DLD1 (cell line): ENCODE results near the gene RNF34.

Experiments
- in situ Hi-C: cut with HindIII; loops from 2 replicates; pipeline ENCODE4 v1.10.0; 2017; ENCODE audit warnings: low sequenced_read_pairs

The RNF34 gene

GRCh38 chr12:121388421-121388981, 11.4 kb upstream of the RNF34 start:
- in situ Hi-C loops: no loop called here

DNA sequence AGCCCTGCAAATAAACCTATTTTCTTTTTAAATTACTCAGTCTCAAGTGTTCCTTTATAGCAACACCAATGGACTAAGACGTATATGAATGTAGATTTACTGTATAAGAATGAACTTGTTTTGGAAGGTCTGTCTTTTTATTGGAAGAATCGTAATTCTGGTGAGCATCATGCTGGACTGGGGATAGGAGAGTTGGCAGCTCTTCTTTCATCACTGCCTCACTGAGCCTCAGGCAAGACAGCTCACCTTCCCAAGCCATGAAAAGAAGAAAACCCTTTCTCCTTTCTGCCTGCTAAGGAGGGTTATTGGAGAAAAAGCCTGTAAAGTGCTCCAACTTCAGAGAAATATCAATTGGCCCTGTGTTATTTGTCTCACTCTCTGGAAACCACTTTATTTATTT, 9.1 kb upstream of the RNF34 start:
- in situ Hi-C loops: no loop called here

DNA sequence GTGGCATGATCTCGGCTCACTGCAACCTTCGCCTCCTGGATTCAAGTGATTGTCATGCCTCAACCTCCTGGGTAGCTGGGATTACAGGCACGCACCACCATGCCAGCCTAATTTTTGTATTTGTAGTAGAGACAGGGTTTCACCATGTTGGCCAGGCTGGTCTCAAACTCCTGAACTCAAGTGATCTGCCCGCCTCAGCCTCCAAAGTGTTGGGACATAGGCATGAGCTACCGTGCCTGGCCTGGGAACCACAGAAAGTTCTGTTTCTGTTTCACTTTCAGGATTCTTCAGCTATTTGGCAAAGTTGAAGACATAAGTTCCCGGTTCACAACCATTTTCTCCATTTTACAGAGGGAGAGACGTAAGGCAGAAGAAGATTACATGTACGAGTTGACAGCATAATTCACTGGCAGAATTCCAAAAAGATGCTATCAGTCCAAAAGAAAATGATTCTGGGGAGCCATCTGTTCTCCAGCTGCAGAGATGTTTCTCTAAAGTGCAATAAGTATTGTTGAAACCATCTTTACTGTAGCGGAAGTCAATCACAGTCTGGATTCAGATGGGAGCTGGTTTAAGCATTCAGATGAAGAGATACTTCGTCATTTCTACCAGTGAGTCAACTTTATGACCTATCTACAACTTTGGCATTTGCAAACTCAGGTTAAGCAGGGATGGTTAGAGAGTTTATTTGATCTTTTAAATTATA, 8.1 kb upstream of the RNF34 start:
- in situ Hi-C loops: no loop called here

- in situ Hi-C loops: no loop called here
Measured at GRCh38 chr12:121392325-121392716, 7.6 kb upstream of the RNF34 start.

DNA sequence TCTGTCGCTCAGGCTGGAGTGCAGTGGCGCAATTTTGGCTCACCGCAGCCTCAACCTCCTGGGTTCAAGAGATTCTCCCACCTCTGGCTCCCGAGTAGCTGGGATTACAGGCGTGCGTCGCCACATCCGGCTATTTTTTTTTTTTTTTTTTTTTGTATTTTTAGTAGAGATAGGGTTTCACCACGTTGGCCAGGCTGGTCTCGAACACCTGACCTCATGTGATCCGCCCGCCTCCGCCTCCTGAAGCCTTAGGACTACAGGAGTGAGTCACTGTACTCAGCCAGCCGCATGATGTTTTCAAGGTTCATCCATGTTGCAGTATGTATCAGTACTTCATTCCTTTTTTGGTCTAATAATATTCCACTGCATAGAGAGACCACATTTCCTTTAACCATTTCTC, 2.4 kb upstream of the RNF34 start:
- in situ Hi-C loops: no loop called here

GRCh38 chr12:121398355-121398754, 1.6 kb upstream of the RNF34 start:
- in situ Hi-C loops: no loop called here

GRCh38 chr12:121400332-121401139, 618 bp downstream of the RNF34 start:
- in situ Hi-C loops: loop anchor here (5.0 kb wide), 1 partner anchor 37 kb away; no protein-coding TSS in a partner anchor

- in situ Hi-C loops: loop anchor here (5.0 kb wide), 1 partner anchor 34 kb away; no protein-coding TSS in a partner anchor
Measured at GRCh38 chr12:121403721-121404120, 3.8 kb downstream of the RNF34 start.

GRCh38 chr12:121404734-121405133, 4.8 kb downstream of the RNF34 start:
- in situ Hi-C loops: loop anchor here (5.0 kb wide), 1 partner anchor 33 kb away; no protein-coding TSS in a partner anchor

DNA sequence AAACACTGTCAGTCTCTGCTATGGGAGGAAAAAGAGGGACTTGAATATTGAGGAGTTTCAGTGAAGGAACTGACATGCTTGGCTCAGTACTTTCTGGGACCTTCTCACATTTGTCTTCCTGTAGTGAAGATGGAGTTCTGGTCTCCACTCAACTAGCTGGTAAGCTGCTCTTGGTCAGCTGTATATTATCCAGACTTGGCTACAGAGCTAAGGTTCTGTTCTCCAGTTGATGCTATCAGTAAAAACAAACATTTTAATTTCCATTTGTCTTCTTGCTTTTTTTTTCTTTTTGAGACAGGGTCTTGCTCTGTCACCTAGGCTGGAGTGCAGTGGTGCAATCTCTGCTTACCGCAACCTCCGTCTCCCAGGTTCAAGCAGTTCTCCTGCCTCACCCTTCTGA, 5.3 kb downstream of the RNF34 start:
- in situ Hi-C loops: no loop called here

DNA sequence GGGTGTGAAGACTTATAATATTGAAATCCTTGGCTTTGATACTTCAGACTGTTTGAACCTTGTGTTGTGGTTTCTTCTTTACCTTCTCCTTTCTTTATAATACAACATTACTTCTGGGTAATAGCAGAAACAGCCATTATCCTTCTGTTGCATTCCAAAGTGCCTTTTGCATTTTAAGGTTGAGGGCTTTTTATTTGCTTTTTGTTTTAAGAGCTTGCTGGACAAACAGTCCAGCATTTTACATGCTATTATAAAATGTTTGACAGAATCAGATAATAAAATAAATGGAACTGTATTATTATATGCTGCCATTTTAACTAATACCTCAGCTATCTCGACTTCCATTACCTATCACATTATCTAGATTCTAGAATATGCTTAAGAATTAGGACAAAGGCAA, 14.0 kb downstream of the RNF34 start:
- in situ Hi-C loops: no loop called here

- in situ Hi-C loops: no loop called here
Measured at GRCh38 chr12:121417847-121418246, 17.9 kb downstream of the RNF34 start.

DNA sequence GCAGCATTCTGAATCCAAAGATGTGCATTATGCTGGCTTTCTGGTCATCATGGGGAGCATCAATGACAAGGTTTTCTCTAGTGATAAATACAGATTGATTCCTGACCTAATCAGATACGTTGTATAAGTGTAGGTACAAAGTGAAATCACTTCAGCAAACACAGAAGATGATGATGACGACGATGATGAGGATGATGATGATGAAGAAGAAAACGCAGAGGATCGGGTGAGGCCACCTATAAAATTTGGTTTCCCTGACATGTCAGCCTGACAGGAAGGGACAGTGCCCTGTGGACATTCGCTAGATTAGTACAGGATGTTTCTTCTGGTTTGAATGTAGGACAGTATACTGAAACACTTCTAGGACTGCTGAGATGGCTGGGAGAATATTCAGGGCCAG, 20.2 kb downstream of the RNF34 start:
- in situ Hi-C loops: no loop called here

- in situ Hi-C loops: no loop called here
Measured at GRCh38 chr12:121423253-121423652, 23.3 kb downstream of the RNF34 start.

GRCh38 chr12:121423682-121424623, 24.0 kb downstream of the RNF34 start:
- in situ Hi-C loops: no loop called here

- in situ Hi-C loops: no loop called here
Measured at GRCh38 chr12:121424624-121424975, 24.7 kb downstream of the RNF34 start.

DNA sequence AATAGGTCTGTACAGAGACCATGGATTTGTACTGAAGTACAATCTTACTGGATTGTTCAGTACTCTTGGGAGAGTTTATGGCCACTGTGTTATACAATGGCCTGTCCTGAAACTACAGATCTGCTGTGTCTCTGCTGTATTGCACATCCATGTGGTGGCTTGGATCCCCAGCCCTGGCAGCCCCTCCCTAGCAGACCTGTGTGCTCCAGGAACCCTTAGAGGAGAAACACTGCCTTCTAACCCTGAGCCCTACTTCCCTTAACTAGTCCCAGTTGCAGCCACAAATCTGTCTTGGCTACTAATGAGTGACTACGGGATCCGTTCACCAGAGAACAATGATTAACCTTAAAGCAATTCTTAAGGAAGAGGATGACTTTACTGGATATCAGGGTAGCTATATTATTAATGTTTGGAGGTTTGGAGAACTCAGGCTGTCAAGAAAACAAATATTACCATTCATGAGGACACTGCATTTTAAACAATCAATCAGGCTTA, 27.7 kb downstream of the RNF34 start:
- in situ Hi-C loops: no loop called here

GRCh38 chr12:121428883-121429282, 29.0 kb downstream of the RNF34 start:
- in situ Hi-C loops: no loop called here

DNA sequence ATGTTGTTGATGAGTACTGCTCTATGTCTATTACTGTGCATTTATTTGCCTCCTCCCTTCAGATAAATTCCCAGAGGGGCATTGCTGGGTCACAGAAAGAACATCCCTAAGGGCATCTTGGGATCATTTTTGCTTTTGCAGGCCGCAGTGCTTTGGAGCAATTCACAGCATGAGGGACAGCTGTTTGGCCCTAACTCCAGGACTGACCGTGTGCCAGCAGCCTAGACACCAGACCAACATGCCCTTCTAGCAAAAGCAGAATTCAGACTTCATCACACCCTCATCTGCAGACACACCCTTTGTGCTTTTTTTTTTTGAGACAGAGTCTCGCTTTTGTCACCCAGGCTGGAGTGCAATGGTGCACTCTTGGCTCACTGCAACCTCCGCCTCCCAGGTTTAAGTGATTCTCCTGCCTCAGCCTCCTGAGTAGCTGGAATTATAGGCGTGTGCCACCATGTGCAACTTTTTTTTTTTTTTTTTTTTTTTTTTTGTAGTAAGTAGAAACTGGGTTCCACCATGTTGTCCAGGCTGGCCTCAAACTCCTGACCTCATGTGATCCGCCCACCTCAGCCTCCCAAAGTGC, 31.0 kb downstream of the RNF34 start:
- in situ Hi-C loops: no loop called here

DNA sequence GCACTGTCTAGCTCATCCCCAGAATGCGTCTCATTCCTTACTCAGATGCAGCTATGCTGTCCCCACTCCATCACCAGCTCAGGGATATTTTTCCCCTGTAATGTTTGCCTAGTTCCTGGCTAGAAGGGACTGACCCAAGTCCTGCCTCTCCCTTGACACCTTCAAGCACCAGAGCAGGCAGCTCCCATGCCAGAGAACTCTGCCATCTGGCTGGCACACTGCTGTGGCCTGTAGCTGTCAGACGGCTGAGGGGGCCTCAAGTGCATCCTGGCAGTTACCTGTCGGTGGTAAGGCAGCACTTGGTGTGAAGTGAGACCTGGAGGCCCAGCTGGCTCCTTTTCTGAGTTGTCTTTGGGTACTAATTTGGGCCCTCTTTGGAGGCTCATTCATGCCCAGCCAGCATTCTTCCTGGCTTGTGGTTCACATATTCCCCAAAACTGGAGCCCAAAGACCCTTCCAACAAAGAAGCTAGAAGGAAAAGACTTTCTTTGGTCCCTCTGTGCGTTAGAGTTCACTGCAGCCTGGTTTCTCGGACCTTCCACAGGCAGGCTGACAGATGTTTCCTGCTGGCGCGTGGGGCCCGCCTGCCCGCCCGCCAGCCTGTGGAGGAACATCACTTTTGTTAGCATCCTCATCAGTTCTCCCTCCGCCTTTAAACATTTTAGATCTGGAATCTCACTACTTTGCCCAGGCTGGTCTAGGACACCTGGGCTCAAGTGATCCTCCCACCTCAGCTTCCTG, 33.0 kb downstream of the RNF34 start:
- in situ Hi-C loops: no loop called here
